Muscle layer of duodenum (tissue), 2 donors: ENCODE measurements around the gene SETD2.

Source experiments
- H3K27ac ChIP-seq: one replicate; pipeline ENCODE4 v1.7.0; 2013; ENCODE audit warnings: mild to moderate bottlenecking, low read length
- H3K27me3 ChIP-seq: one replicate; pipeline ENCODE4 v1.7.0; 2013; ENCODE audit warnings: low read depth, mild to moderate bottlenecking, control low read depth, low read length
- H3K36me3 ChIP-seq, 2 donors: one replicate each; pipeline ENCODE4 v1.7.0; 2013; ENCODE audit warnings: low read length in 2 of 2, control low read depth in 1 of 2, mild to moderate bottlenecking in 1 of 2; ENCODE audit not compliant: insufficient read depth in 2 of 2, control insufficient read depth in 1 of 2
- H3K4me1 ChIP-seq, 2 donors: one replicate each; pipeline ENCODE4 v1.7.0; 2013; ENCODE audit warnings: low read length in 2 of 2, mild to moderate bottlenecking in 2 of 2, control low read depth in 1 of 2, moderate library complexity in 1 of 2; ENCODE audit not compliant: insufficient read depth in 2 of 2, control insufficient read depth in 1 of 2
- H3K4me3 ChIP-seq, 2 donors: one replicate each; pipeline ENCODE4 v1.7.0; 2013; ENCODE audit warnings: low read length in 2 of 2, low read depth in 1 of 2, mild to moderate bottlenecking in 1 of 2
- H3K9me3 ChIP-seq, 2 donors: one replicate each; pipeline ENCODE4 v1.7.0; 2013; ENCODE audit warnings: low read length in 2 of 2, control low read depth in 1 of 2, mild to moderate bottlenecking in 1 of 2; ENCODE audit not compliant: control insufficient read depth in 1 of 2
- donor health status: healthy.

Gene SETD2

DNA sequence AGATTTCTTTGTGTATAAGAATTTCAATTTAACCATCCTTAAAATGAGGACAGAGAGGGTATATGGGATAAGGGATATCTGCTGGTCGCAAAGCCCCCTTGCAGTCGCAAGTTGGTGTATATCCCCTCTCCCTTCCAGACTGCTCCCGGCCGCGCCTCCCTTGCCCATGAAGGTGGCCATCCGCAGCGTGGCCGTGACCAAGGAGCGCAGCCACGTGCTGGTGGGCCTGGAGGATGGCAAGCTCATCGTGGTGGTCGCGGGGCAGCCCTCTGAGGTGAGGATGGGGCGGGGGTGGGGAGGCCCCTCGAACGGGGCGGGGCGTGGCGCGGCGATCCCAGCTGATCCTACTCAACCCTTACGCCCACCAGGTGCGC lies 155.1 kb downstream of the SETD2 start:
- Histone ChIP-seq H3K4me3 (peak overlapping the region in 1 of 2 donors; percentile 65), H3K4me1 (peaks cover 0 to 10% of the 10 kb centered on the region in 2 donors), H3K27me3 (no peaks in the 10 kb centered on the region), H3K9me3 (no peaks in the 10 kb centered on the region), H3K36me3 (peaks cover 16 to 40% of the 10 kb centered on the region in 2 donors), H3K27ac (no peak overlapping the region)

DNA sequence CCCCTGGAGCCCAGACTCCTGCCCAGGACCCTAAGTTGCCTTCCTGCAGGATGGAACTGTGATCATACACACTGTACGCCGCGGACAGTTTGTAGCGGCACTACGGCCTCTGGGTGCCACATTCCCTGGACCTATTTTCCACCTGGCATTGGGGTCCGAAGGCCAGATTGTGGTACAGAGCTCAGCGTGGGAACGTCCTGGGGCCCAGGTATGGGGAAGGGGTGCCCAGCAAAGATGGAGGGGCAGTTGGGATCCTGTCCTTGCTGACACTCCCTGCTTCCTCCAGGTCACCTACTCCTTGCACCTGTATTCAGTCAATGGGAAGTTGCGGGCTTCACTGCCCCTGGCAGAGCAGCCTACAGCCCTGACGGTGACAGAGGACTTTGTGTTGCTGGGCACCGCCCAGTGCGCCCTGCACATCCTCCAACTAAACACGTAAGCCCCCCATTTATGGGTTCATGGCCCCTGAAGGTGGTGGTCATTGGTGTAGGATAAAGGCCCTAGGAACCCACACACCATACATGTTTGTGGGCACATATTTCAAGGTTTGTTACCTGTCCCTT lies 155.6 kb downstream of the SETD2 start:
- no peaks in the 10 kb centered on the region for H3K27me3 ChIP-seq
- peaks cover 12 to 40% of the 10 kb centered on the region in 2 donors for H3K36me3 ChIP-seq
- H3K4me1 ChIP-seq = peaks cover 0 to 10% of the 10 kb centered on the region in 2 donors
- H3K27ac ChIP-seq = no peak overlapping the region
- no peaks in the 10 kb centered on the region for H3K9me3 ChIP-seq
- H3K4me3 ChIP-seq = peak overlapping the region in 1 of 2 donors; percentile 65

DNA sequence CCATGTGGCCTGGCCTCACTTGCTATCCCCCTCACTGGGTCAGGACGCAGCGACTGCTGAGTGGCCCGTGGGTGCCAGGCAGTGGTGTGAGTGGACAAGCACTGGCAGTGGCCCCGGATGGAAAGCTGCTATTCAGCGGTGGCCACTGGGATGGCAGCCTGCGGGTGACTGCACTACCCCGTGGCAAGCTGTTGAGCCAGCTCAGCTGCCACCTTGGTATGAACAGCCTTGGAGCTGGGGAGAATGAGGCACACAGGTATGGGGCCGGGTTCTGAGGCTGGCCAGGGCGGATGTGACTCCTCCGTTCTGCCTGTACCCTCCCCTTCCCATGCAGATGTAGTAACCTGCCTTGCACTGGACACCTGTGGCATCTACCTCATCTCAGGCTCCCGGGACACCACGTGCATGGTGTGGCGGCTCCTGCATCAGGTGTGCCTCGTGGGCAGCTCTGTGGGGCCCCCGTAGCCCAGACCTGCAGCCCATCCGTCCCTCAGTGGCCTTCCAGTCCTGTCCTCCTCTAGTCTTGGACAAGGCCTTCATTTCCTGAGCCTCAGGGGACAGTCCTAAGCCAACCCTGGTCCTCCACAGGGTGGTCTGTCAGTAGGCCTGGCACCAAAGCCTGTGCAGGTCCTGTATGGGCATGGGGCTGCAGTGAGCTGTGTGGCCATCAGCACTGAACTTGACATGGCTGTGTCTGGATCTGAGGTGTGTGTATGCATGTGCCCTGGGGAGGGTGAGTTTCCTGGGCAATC lies 156.3 kb downstream of the SETD2 start:
- no peak overlapping the region for H3K4me3 ChIP-seq
- H3K9me3 ChIP-seq = no peaks in the 10 kb centered on the region
- H3K27me3 ChIP-seq = no peaks in the 10 kb centered on the region
- H3K27ac ChIP-seq = no peak overlapping the region
- H3K36me3 ChIP-seq = peaks cover 13 to 41% of the 10 kb centered on the region in 2 donors
- peaks cover 0 to 10% of the 10 kb centered on the region in 2 donors for H3K4me1 ChIP-seq

DNA sequence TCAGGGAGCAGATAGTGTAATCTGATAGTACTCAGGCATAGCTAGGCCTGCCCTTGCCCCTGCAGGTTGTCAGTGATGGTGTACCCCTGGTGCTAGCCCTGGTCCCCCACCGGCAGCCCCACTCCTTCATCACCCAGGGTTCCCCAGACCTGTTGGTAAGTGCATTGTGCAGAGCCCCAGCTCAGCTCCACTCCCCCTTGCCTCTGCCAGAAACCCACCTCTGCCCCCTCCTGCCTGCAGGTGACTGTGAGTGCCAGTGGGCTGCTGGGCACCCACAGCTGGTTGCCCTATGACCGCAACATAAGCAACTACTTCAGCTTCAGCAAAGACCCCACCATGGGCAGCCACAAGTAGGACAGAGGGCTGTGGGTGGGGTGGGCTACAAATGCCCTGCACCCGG lies 156.9 kb downstream of the SETD2 start:
- Histone ChIP-seq H3K36me3 (peaks cover 13 to 43% of the 10 kb centered on the region in 2 donors), H3K4me3 (no peak overlapping the region), H3K4me1 (peaks cover 0 to 10% of the 10 kb centered on the region in 2 donors), H3K27me3 (no peaks in the 10 kb centered on the region), H3K9me3 (no peaks in the 10 kb centered on the region), H3K27ac (no peak overlapping the region)

DNA sequence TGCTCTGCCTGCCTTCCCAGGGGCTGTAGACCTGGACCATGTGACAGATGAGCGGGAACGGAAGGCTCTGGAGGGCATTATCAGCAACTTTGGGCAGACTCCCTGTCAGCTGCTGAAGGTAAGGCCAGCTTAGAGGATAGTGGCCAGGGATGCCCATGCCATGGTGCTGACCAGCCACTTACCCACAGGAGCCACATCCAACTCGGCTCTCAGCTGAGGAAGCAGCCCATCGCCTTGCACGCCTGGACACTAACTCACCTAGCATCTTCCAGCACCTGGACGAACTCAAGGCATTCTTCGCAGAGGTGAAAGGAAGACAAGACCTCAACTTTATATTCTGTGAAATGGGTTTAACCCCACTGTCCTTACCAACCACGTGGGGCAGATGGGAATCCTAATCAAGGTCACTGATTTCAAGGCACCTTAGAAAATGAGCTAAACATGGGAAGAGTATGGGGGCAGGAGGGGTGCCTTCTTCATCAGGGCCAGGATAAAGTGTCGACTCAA lies 157.7 kb downstream of the SETD2 start:
- Histone ChIP-seq H3K4me1 (peaks cover 0 to 10% of the 10 kb centered on the region in 2 donors), H3K9me3 (no peaks in the 10 kb centered on the region), H3K27ac (no peak overlapping the region), H3K36me3 (peaks cover 17 to 51% of the 10 kb centered on the region in 2 donors), H3K27me3 (no peaks in the 10 kb centered on the region), H3K4me3 (no peak overlapping the region)

DNA sequence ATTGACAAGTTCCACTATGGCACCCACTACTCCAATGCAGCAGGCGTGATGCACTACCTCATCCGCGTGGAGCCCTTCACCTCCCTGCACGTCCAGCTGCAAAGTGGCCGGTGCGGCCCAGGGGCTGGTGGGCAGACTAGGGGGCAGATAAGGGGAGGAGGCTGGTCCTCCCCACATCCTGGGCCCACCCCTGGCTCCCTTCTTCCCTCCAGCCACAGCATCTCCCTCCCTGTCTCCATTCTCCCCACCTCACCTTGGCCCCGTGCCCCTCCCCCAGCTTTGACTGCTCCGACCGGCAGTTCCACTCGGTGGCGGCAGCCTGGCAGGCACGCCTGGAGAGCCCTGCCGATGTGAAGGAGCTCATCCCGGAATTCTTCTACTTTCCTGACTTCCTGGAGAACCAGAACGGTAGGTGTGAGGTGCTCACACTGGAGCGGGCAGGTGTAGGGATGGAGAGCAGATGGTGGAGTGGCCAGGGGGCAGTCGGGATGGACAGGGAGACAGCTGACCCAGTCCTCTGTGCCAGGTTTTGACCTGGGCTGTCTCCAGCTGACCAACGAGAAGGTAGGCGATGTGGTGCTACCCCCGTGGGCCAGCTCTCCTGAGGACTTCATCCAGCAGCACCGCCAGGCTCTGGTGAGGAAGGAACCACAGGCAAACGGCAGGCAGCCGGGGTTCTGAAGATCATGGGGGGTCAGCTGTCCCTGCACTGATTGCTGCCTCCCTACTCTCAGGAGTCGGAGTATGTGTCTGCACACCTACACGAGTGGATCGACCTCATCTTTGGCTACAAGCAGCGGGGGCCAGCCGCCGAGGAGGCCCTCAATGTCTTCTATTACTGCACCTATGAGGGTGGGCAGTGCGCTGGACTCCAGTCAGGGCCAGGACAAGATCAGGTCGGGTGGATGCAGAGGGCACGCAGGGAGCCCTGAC lies 158.4 kb downstream of the SETD2 start:
- no peak overlapping the region for H3K27ac ChIP-seq
- H3K36me3 ChIP-seq = peaks cover 20 to 58% of the 10 kb centered on the region in 2 donors

DNA sequence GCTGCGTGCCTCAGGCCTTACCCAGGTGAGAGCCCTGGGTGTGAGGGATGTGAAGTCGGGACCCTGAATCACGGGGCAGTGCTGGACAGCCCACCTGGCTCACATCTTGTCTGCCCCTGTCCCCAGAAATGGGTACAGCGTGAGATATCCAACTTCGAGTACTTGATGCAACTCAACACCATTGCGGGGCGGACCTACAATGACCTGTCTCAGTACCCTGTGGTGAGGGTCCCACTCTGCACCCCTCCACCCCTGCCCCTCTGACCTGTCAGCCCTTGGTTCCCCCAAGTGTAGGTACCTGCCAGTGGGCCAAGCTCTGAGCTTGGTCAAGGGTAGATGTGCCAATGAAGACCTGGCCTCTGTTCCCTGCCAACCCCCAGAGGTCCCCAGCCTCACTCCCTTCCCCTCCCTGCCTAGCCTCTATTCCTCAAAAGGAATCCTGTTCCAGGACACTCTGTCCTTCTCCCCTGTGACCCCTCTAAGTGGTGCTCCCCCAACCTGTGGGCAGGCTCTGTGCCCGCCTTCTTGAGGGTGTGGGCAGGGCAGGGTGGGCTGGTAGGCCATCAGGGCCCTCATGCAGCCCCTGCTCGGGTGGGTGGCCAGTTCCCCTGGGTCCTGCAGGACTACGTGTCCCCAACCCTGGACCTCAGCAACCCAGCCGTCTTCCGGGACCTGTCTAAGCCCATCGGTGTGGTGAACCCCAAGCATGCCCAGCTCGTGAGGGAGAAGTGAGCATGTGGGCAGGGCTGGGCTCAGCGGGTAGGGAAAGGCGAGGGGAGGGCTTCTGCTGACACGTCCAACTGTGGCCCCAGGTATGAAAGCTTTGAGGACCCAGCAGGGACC lies 159.3 kb downstream of the SETD2 start:
- Histone ChIP-seq H3K27me3 (no peaks in the 10 kb centered on the region), H3K36me3 (peaks cover 25 to 67% of the 10 kb centered on the region in 2 donors), H3K27ac (no peak overlapping the region), H3K4me1 (peaks cover 0 to 4% of the 10 kb centered on the region in 2 donors), H3K9me3 (no peaks in the 10 kb centered on the region), H3K4me3 (no peak overlapping the region)

More for the DNA sequence above, 158.4 kb downstream of the SETD2 start:
- Histone ChIP-seq H3K27me3 (no peaks in the 10 kb centered on the region), H3K4me1 (peaks cover 0 to 10% of the 10 kb centered on the region in 2 donors), H3K9me3 (no peaks in the 10 kb centered on the region), H3K4me3 (no peak overlapping the region)

DNA sequence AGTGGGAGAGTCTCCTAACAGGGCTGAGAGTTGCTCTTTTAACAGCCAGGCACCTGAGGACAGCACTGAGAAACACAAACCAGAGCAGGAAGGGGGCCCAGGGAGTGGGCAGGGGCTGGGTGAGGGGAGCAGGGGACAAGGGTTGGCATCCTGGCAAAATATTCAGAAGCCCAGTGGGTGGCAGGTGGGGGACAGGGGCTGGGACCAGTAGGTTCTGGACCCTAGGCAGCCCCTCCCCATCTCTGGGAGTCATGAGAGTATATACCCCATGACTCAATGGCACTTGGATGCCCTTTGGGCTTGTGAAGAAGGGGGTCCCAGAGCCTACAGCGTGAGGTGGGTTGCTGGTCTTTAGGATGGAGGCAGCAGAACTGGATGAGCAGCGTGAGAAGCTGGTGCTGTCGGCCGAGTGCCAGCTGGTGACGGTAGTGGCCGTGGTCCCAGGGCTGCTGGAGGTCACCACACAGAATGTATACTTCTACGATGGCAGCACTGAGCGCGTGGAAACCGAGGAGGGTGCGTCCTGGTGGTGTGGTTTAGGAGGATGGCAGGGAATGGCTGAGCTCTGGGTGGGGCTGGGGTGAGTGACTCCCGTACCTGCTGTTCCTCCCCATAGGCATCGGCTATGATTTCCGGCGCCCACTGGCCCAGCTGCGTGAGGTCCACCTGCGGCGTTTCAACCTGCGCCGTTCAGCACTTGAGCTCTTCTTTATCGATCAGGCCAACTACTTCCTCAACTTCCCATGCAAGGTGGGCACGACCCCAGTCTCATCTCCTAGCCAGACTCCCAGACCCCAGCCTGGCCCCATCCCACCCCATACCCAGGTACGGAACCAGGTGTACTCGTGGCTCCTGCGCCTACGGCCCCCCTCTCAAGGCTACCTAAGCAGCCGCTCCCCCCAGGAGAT lies 160.2 kb downstream of the SETD2 start:
- H3K4me1 ChIP-seq = no peaks in the 10 kb centered on the region
- H3K27ac ChIP-seq = no peak overlapping the region
- no peaks in the 10 kb centered on the region for H3K27me3 ChIP-seq
- no peak overlapping the region for H3K4me3 ChIP-seq
- peaks cover 25 to 71% of the 10 kb centered on the region in 2 donors for H3K36me3 ChIP-seq
- H3K9me3 ChIP-seq = no peaks in the 10 kb centered on the region

DNA sequence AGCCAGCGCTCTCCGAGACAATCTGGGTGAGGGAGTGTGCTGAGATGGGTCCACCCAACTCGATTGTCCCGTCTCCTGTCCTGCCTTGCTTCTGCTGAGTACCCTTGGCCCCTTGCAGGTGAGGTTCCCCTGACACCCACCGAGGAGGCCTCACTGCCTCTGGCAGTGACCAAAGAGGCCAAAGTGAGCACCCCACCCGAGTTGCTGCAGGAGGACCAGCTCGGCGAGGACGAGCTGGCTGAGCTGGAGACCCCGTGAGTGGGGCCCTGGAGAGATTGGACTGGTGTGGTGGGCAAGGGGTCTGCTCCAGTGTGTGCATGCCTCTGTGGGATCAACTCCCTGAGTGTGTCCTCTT lies 160.9 kb downstream of the SETD2 start:
- peaks cover 25 to 71% of the 10 kb centered on the region in 2 donors for H3K36me3 ChIP-seq
- no peak overlapping the region for H3K4me3 ChIP-seq
- H3K27me3 ChIP-seq = no peaks in the 10 kb centered on the region
- no peaks in the 10 kb centered on the region for H3K9me3 ChIP-seq
- no peak overlapping the region for H3K27ac ChIP-seq
- H3K4me1 ChIP-seq = no peaks in the 10 kb centered on the region
